ENCODE results near the gene CIRBP. TPM values are rescaled to one million over a fixed set of nuclear protein-coding genes. Genes with fewer than 3 reads are reported as not detected.

Gene CIRBP
- polyA plus RNA-seq, 1 donor: 528 TPM

- DNase-seq: no peak
These were observed 38.2 kb upstream of the CIRBP start for GRCh38 chr19:1230783-1231489.

DNA sequence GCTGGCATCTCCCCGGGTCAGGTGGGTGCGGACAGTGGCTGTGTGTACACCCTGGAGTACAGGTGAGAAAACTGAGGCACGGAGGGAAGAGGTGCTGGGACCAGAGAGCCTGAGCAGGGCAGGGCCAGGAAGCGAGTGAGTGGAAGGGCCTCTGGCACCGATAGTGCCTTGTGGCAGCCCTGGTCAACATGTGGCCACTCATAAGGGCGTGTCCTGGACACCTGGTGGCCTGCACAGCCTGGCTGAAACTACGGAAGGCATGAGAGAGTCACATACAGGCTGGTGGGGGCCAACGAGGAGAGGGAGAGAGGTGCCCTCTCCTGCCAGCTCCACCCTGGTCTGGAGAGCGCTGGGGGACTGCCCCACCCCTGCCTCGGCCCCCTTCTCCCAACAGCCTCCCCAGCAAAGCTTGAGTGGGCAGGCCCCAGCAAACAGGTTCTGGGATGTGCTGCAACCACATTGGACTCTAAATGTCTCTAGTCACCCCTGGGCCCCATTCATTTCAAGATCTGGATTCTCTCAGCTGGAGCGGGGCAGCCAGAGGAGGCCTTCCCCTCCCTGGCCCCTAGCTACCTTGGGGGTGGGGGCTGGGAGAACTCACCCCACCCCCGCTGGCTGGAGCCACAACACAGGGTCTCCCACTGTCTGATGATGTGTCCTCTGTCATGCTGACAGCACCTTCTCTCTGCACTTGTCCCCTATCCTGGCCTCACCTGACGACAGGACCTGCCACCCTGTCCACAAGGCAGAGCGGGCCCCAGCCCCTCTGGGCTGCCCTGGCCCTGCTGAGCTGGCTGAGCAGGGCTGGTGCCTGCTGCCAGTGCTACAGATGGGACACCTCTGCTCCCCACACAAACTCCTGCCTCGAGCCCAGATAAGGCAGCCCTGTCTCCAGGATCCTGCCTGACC, 37.1 kb upstream of the CIRBP start:
- no peak for DNase-seq

DNA sequence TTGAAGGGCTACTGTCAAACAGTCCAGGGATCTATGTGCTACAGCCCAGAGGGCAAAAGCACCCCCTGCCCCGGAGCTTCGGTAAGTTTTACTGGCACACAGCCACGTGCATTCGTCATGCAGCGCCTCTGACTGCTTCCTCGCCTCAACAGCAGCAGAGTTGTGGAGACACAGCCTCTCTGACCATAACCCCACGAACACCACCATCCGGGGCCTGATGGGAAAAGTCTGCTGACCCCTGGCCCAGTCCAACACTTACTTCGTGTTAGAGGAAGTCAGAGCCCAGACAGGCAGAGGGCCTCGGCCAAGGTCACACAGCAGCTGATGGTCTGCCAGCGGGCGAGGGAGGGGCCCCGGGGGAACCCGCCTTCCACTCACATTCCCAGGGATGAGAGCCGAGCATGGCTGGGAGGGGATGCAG, 36.5 kb upstream of the CIRBP start:
- no peak for DNase-seq

DNA sequence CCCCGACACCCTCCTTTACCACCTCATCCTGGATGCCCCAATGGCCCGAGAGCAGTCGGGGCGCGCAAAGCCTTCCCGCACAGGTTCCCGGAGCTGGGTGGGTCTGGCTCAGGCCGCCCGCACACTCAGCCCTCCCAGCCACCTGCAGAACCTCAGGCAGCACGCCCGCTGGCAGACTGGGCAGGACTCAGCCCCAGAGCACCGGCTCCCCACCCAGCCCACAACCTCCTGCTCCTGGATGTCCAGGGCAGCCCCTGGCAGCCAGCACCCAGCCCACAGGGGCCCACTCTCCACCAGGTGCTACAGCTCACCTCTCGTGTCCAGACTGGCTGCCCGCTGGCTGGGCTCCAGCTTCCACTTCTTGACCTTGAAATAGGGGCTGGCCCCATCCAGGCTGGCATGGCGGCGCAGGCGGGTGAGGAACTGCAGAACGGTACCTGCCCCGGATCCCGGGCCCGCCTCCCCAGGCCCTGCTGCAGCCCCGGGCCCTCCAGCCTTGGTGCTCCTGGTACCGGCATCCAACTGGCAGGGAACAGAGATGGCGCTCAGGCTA, 35.9 kb upstream of the CIRBP start:
- no peak for DNase-seq

GRCh38 chr19:1234051-1234954, 34.8 kb upstream of the CIRBP start:
- no peak for DNase-seq

- DNase-seq: no peak
These were observed 34.2 kb upstream of the CIRBP start for GRCh38 chr19:1234955-1235380.

DNA sequence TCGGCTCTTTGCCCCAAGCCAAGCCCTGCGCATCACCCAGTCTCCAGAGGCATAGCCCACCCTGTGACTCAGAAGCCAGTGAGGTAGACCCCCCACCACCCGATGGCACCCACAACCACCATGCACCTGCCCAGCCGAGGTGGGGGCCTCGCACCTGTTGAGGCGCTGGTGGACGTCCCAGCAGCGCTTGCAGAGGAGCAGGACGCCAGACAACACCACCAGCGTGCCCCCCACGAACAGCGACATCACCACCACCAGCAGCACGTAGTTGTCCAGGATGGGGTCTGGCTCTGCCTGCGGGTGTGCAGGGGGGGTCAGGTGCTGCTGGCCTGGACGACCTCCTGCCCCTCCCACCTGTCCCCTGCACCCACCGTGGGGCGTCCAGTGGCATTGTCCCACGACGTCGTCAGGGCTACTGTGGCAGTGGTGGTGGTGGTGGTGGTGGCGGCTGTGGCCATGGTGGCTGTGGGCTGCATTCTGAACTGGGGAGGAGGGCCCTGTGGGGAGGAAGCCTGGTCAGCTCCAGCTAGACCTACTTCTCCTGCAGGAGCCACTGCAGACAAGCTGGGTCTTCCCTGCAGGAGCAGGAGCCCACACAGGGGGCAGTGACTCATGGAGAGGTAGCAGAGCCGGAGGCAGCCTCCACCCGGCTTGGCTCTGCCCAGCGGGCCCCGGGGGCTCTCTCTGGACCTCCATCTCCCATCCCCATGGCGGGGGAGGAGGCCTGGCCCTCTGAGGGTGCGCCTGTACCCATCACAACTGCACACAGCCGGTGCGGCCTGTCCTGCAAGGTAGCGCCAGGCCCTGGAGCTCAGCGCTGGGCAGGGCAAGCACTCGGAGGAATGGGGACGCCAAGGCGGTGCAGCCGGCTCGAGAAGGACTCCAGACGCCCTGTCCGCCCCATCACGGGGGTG, 33.2 kb upstream of the CIRBP start:
- no peak for DNase-seq

DNA sequence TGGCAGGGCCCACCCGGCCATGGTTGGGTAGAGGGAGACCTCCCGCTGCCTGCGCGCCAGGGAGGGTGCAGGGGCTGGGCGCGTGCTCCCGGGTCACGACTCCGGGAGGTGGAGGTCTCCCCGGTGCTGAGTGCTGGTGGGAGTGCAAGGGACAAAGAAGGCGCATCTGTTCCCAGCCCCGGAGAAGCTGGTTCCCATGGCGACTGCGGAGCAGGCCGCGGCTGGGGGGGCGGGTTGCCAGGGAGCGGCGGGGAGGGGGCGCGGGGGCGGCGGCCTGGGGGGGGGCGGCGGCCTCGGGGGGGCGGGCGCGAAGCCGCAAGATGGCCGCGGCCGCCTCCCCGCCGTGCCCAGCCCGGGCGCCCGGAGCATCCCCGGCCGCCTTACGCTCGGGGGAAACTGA, 32.6 kb upstream of the CIRBP start:
- DNase-seq: no peak

GRCh38 chr19:1237027-1237659, 32.0 kb upstream of the CIRBP start:
- DNase-seq: peak; percentile 46

GRCh38 chr19:1237754-1238368, 31.3 kb upstream of the CIRBP start, which contains the start of gene CBARP:
Gene CBARP (minus strand): TSS chr19:1238005. CDS start chr19:1236100, 1,905 bp downstream.
- DNase-seq: peak; percentile 48

- no peak for DNase-seq
These were observed 30.5 kb upstream of the CIRBP start for GRCh38 chr19:1238369-1239303.

- DNase-seq: no peak
These were observed 29.7 kb upstream of the CIRBP start for GRCh38 chr19:1239420-1239795.

- peak; percentile 94 for DNase-seq
These were observed 29.1 kb upstream of the CIRBP start for GRCh38 chr19:1239796-1240737.

DNA sequence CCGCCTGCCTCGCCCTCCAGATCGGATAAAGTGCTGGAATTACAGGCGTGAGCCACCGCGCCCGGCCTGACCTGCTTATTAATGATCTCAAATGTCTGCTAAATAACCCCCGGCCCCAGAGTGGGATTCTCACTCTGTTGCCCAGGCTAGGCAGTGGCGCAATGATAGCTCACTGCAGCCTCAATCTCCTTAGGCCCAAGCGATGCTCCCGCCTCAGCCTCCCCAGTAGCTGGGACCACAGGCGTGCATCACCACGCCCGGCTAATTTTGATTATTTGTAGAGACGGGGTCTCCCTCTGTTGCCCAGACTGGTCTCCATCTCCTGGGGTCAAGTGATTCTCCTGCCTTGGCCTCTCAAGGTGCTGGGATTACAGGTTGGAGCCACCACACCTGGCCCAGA, 28.2 kb upstream of the CIRBP start:
- no peak for DNase-seq

DNA sequence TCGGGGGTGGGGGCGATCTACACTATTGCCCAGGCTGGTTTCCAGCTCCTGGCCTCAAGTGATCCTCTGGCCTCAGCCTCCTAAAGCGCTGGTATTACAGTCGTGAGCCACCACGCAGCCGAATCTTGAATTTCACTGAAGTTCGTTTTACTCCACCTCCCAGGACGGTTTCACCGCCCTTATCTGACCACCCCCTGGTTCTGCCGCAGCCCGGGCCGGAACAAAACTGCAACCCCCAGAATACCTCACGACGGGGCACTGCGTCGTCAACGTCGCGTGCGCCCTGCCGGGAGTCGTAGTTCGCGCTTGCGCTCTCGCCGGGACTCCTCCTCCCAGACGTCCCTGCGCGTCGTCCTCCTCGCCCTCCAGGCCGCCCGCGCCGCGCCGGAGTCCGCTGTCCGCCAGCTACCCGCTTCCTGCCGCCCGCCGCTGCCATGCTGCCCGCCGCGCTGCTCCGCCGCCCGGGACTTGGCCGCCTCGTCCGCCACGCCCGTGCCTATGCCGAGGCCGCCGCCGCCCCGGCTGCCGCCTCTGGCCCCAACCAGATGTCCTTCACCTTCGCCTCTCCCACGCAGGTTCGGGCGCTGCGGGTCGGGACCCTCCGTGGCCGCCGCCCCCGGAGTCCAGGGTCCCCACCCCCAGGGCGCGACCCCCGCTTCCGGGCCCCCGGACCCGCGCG, 27.6 kb upstream of the CIRBP start, which contains the start of gene ATP5F1D:
Gene ATP5F1D, plus strand, starts transcription at position 335 of the 679 bp plus-strand sequence. Its CDS starts 100 bp downstream, at position 435.
- peak; percentile 97 for DNase-seq

GRCh38 chr19:1243768-1244692, 25.1 kb upstream of the CIRBP start:
- DNase-seq: peak; percentile 83

Data from hindlimb muscle (tissue), 1 donor.